NCI-H2227 treated with DMSO at 0.1 percent for 48 hours (cell line): ENCODE measurements around the gene ZNF681.
"Not testable (repeated sequence)": the region's sequence is repeated elsewhere in the genome, so short reads cannot be mapped to it uniquely, and the experiment has no call there.

Experiments
- DNase-seq: peaks from one replicate; lab custom pipeline; 2025; lab: John Stamatoyannopoulos, UW

ZNF681 gene

GRCh38 chr19:23758187-23759074, at the start of gene ZNF681:
Gene ZNF681, minus strand, starts transcription at chr19:23758891. Its CDS starts 142 bp downstream, at chr19:23758749.
- DNase-seq = peak; percentile 81

DNA sequence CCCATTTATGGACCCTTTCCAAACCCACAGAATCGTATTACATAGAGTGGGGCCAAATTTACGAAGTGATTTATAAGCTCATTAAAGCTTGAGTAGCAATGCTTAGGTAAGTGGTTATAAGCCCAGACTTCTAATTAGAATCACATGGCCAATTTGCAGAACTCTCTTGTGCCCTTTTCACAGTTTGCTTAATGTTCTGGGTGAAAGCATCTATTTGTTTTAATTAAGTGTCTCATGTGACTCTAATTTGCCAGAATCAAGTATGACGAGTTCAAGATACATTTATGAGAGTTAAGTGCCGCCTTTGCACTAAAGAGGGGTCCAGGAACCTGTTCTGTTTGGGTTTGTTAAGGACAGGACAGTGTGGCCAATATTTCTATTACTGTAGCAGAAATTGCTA, 46.0 kb upstream of the ZNF681 start:
- no peak for DNase-seq

DNA sequence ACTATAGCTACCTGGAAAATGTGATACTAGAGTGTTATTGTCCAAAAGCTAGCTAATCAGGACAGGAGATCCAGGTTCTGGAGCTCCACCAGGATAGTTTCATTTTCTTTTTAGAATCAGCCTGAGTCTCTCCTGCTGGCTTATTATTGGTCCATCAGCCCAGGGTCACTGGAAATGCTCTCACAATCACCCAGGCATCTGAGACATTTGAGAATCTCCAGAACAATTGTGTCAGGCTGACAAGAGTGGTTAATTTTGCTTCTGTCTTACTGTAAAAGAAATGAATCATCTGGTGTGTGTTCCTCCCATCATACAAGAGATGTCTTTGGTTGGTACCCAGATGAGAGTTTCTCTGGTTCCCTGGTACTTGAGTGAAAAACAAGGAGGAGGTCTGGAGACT, 43.6 kb upstream of the ZNF681 start:
- DNase-seq = no peak

GRCh38 chr19:23801803-23802202, 43.1 kb upstream of the ZNF681 start:
- DNase-seq = no peak

GRCh38 chr19:23800868-23801267, 42.2 kb upstream of the ZNF681 start:
- DNase-seq = no peak

- DNase-seq = no peak
Measured at GRCh38 chr19:23800271-23800670, 41.6 kb upstream of the ZNF681 start.

GRCh38 chr19:23799321-23799720, 40.6 kb upstream of the ZNF681 start:
- DNase-seq = no peak

GRCh38 chr19:23795462-23795861, 36.8 kb upstream of the ZNF681 start:
- DNase-seq = no peak

DNA sequence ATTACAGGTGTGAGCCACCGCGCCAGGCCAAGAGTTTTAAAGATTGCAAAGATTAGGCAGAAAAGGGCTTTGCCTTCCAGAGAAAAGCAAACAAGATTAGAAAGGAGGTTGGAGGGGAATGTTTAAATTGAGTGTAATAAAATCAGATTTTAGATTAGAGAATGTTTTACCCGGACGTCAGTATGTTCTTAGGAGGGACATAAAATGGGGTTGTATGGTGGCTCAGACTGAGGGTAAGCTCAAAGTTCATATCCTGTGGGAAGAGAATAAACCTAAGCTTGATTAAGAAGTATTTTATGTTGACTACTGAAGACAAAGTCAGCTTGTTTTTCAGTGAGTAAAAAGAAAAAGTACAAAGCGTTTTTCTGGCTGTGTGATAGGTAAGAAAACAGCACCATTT, 34.1 kb upstream of the ZNF681 start:
- DNase-seq = no peak

DNA sequence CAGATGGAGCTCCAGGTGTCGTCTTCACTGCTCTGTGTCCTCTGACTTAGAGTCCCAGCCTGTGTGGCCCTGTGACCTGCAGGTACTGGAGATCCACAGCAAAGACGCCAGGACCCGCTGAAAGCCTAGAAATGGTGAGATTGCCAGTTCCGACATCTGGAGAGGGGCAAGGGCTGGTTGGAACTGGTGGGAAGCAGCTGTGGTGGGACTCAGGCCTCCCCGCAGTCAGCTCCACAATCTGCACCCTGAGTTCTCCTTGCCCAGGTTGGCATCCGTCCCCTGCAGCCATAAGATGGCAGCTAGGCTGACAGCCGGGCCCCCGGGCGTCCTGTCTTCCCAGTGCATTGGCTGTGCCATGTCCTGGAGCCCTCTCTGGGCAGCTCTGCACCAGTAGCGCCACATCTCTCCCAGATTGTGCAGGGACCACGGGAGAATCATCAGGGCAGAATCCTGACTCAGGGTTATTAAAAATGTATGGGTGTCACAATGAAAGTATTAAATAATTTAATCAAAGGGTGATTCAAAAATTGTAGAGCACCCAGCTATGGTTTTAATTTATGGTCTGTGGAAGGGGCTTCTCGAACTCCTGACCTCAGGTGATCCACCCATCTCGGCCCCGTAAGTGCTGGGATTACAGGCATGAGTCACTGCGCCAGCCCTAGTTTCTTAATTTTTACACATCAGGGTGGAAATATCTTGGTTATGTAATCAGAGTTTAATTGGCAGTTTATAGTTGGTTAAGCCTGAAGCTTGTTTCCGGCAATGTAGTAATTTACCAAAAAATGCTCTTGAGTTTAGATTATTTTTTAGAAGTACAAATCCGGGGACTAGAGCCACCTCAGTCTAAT, 32.2 kb upstream of the ZNF681 start:
- DNase-seq = no peak

- no peak for DNase-seq
Measured at GRCh38 chr19:23789246-23789645, 30.6 kb upstream of the ZNF681 start.

DNA sequence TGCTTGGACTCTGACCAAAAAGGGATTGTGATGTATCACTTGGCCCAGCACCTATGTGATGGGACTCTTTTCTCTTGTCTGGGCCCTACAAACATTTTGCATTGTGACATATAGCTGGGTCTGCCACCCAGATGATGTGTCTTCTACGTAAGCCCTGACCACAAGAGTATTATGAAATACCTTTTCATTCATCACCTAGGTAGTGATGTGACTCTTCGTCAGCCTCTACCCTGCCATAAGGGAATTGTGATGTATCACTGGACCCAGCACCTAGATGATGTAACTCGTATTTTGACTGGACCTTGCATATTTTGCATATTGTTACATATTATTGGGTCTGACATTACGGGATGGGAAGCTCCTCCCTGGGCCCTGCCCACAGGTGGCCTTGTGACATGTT, 29.7 kb upstream of the ZNF681 start:
- DNase-seq = no peak

- DNase-seq = no peak
Measured at GRCh38 chr19:23787106-23787505, 28.4 kb upstream of the ZNF681 start.

GRCh38 chr19:23785982-23786381, 27.3 kb upstream of the ZNF681 start:
- DNase-seq = no peak

DNA sequence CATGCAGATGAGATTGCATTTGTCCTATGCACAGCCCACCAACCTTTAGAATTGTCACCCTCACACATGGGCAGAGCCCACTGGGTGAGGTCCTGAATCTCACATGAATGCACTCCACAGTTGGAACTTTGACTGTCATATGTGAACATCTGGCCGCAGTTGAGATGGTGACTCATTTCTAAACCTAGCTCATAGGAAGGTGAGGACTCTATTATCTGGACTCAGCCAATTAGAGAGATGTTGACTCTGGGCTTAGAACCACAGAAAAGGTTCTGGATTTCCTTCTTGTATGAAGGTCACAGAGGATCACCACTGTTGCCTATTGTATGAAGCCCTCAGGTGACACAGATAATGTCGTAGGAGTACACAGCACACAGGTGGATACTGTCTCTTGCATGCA, 25.6 kb upstream of the ZNF681 start:
- no peak for DNase-seq

DNA sequence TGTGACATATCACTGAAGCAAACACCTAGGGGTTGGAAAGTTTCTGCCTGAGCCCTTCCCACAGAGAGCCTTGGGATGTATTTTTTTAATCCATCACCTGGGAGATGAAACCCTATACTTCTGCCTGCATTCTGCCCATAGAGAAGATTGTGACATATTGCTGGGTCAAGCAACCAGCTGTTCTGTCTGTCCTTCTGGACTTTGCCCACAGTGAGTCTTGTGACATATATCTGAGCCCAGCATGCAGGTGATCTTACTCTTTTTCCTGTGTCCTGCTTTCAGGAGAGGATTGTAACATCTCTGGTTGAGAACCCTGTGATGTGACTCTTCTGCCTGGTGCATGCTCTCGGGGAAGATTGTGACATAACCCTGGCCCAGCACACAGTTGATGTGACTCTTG, 24.9 kb upstream of the ZNF681 start:
- DNase-seq = no peak

GRCh38 chr19:23779645-23780044, 21.0 kb upstream of the ZNF681 start:
- no peak for DNase-seq

DNA sequence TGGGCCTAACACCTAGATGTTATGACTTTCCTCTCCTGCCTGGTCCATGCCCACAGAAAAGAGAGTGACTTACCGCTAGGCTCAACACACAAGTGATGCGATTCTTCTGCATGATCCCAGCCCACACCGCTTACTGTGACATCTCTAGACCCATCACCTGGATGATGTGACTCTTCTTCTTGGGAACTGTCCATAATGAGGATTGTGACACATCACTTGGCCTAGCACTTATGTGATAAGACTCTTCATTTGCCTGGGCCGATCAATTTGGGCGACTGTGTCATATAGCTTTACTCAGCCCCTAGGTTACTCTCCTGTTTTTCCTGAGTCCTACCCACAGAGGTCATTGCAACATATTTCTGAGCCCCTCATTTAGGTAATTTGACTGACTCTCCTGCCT, 19.9 kb upstream of the ZNF681 start:
- no peak for DNase-seq

- not testable (repeated sequence) for DNase-seq
Measured at GRCh38 chr19:23778036-23778435, 19.3 kb upstream of the ZNF681 start.

- no peak for DNase-seq
Measured at GRCh38 chr19:23777216-23777615, 18.5 kb upstream of the ZNF681 start.

DNA sequence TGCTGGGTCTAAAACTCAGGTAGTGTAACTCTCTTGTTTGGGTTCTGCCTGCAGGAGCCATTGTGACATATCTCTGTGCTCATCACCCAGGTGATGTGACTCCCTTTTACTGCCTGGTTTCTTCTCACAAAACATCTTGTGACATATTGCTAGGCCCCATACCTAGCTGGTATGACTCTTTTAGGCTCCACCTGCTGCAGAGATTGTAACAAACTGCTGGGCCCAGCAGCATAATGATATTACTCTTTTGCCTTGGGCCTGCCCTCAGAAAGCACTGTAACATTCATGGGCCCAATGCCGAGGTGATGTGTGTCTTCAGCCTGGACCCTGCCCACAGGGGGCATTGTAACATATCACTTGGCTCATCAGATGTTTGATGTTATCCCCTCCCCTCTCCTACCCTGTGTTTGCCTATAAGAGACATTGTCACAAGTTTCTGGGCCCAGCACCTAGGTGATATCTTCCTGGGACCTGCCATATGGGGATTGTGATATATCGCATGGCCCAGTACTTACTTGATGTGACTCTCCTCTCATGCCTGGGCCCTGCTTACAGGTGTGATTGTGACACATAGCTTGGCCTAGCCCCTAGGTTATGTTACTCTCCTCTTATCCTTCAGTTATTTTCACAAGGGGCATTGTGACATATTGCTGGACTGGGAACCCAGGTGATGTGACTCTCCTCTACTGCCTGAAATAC, 18.0 kb upstream of the ZNF681 start:
- DNase-seq = no peak

DNA sequence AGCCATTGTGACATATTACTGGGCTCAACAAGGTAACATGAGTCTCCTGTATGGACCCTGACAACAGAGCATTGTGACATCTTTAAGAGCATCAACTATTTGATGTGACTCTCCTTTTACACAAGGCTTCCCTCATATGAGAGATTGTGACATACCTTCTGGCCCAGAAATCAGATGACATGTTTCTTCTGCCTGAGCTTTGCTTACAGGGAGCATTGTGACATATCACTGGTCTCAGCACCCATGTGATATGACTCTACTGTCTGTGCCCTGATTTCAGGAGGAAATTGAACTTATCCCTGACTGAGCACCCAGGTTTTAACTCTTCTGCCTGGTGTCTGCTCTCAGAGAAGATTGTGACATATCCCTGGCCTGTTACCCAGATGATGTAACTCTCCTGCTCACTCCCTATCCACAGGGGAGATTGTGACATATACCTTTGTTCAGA, 15.9 kb upstream of the ZNF681 start:
- no peak for DNase-seq
